Thoracic aorta (tissue), 2 donors: Measurements from ENCODE around the gene HRAS. TPM values are rescaled to one million over a fixed set of nuclear protein-coding genes. Genes with fewer than 3 reads are reported as not detected.

ENCODE experiments used
- ATAC-seq: fragments of 150-250 bp; one replicate; pipeline ENCODE4 v1.8.0; 2017; ENCODE audit warnings: low read depth; ENCODE audit not compliant: insufficient number of reproducible peaks, low FRiP score
- DNase-seq: peaks from one replicate; pipeline ENCODE4 v3.0.0-alpha.2; 2020; ENCODE audit warnings: low spot score
- H3K27ac ChIP-seq, 2 donors: fragments of 200-600 bp; sonication (generic); 1 replicate in 1 of 2; 2 replicates in 1 of 2; pipeline ENCODE4 v1.5.1; 2016; ENCODE audit warnings: mild to moderate bottlenecking in 2 of 2, moderate library complexity in 2 of 2
- H3K27me3 ChIP-seq: fragments of 200-600 bp; sonication (generic); replicated peaks from 2 replicates; pipeline ENCODE4 v1.6.0; 2016; ENCODE audit warnings: mild to moderate bottlenecking; ENCODE audit not compliant: insufficient read depth
- H3K36me3 ChIP-seq: fragments of 200-600 bp; sonication (generic); one replicate; pipeline ENCODE4 v1.5.1; 2016
- H3K4me1 ChIP-seq, 2 donors: fragments of 200-600 bp; sonication (generic); 1 replicate in 1 of 2; 2 replicates in 1 of 2; pipeline versions ENCODE4 v1.5.1 to v1.6.0; 2016; ENCODE audit warnings: low read depth in 2 of 2, mild to moderate bottlenecking in 1 of 2; ENCODE audit not compliant: control insufficient read depth in 1 of 2
- H3K4me3 ChIP-seq: fragments of 200-600 bp; sonication (generic); 2 replicates; pipeline ENCODE4 v1.5.1; 2016; ENCODE audit warnings: mild to moderate bottlenecking
- H3K9me3 ChIP-seq: fragments of 200-600 bp; sonication (generic); 2 replicates; pipeline ENCODE4 v1.5.1; 2016
- CTCF ChIP-seq: fragments of 200-600 bp; sonication (generic); IDR thresholded peaks from one replicate; pipeline ENCODE4 v1.5.1; 2019; ENCODE audit warnings: antibody characterized with exemption
- total RNA-seq, 2 donors: library from RNA; depleted of rRNA; stranded (reverse); fragments of >200 nt; gene quantifications; one replicate each; pipeline versions ENCODE4 v1.1.0 to v1.2.3, GENCODE V29; 2016

The HRAS gene
- total RNA-seq, 2 donors from 2014 or later, result 17.7 to 32.4 TPM

GRCh38 chr11:516400-516799 lies 19.0 kb downstream of the HRAS start:
- Histone ChIP-seq H3K4me3 (no peak overlapping the region), H3K9me3 (no peaks in the 10 kb centered on the region), H3K36me3 (no peaks in the 10 kb centered on the region), H3K27me3 (no peaks in the 10 kb centered on the region), H3K4me1 (no peaks in the 10 kb centered on the region), H3K27ac (no peak overlapping the region)
- DNase-seq (no peak), ATAC-seq (no peak)
- no peak for TF ChIP-seq CTCF

GRCh38 chr11:515131-515530 lies 20.2 kb downstream of the HRAS start:
- H3K27ac ChIP-seq, result no peak overlapping the region
- no peaks in the 10 kb centered on the region for H3K9me3 ChIP-seq
- H3K4me3 ChIP-seq, result no peak overlapping the region
- no peaks in the 10 kb centered on the region for H3K36me3 ChIP-seq
- H3K27me3 ChIP-seq, result no peaks in the 10 kb centered on the region
- no peak for TF ChIP-seq CTCF
- DNase-seq, result no peak
- ATAC-seq, result no peak
- H3K4me1 ChIP-seq, result no peaks in the 10 kb centered on the region

- Histone ChIP-seq H3K4me1 (no peaks in the 10 kb centered on the region), H3K9me3 (no peaks in the 10 kb centered on the region), H3K4me3 (no peak overlapping the region), H3K36me3 (no peaks in the 10 kb centered on the region), H3K27me3 (no peaks in the 10 kb centered on the region), H3K27ac (no peak overlapping the region)
- DNase-seq, result no peak
- no peak for ATAC-seq
- no peak for TF ChIP-seq CTCF
These were observed 20.8 kb downstream of the HRAS start for GRCh38 chr11:514606-515005.

GRCh38 chr11:512761-513595 lies 22.4 kb downstream of the HRAS start:
- Histone ChIP-seq H3K27ac (no peak overlapping the region), H3K9me3 (no peaks in the 10 kb centered on the region), H3K4me3 (no peak overlapping the region), H3K4me1 (peaks cover 2 to 4% of the 10 kb centered on the region in 2 donors), H3K36me3 (no peaks in the 10 kb centered on the region), H3K27me3 (no peaks in the 10 kb centered on the region)
- TF ChIP-seq CTCF, result no peak
- ATAC-seq (no peak), DNase-seq (no peak)

- H3K9me3 ChIP-seq, result no peaks in the 10 kb centered on the region
- ATAC-seq (no peak), DNase-seq (no peak)
- TF ChIP-seq CTCF, result no peak
- peaks cover 19 to 32% of the 10 kb centered on the region in 2 donors for H3K4me1 ChIP-seq
- no peak overlapping the region for H3K4me3 ChIP-seq
- H3K27me3 ChIP-seq, result no peaks in the 10 kb centered on the region
- H3K27ac ChIP-seq, result no peak overlapping the region
- H3K36me3 ChIP-seq, result no peaks in the 10 kb centered on the region
These were observed 26.4 kb downstream of the HRAS start for GRCh38 chr11:508956-509355.
